ENCODE results near the gene BICC1.

DNA sequence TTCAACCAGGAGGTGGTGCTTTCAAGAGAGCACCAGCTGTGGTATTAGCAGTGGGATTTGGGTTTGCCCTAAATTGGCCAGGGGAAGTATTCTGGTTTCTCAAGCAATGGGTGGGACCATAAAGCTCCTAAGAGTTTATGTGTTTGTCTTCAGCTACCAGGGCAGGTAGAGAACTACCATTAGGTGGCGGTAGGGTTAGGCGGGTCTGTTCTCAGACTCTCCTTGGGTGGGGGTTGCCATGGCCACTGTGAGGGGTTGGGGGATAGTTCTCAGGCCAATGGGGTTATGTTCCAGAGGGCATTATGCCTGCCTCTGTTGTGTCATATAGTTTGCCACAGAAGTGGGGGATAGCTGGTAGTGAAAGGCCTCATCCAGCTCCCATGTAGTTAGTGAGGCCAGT lies 47.7 kb upstream of the BICC1 start:
- TF ChIP-seq, protein P1, sequence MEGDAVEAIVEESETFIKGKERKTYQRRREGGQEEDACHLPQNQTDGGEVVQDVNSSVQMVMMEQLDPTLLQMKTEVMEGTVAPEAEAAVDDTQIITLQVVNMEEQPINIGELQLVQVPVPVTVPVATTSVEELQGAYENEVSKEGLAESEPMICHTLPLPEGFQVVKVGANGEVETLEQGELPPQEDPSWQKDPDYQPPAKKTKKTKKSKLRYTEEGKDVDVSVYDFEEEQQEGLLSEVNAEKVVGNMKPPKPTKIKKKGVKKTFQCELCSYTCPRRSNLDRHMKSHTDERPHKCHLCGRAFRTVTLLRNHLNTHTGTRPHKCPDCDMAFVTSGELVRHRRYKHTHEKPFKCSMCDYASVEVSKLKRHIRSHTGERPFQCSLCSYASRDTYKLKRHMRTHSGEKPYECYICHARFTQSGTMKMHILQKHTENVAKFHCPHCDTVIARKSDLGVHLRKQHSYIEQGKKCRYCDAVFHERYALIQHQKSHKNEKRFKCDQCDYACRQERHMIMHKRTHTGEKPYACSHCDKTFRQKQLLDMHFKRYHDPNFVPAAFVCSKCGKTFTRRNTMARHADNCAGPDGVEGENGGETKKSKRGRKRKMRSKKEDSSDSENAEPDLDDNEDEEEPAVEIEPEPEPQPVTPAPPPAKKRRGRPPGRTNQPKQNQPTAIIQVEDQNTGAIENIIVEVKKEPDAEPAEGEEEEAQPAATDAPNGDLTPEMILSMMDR (CRISPR knock-in tag; IDR thresholded peaks at IDR 0.05), result peak; percentile 28; the same call in 1 of the 2 replicates
- TF ChIP-seq HOXA7 (CRISPR knock-in tag; IDR thresholded peaks at IDR 0.05) (no peak), ZNF263 (CRISPR knock-in tag; IDR thresholded peaks at IDR 0.05) (no peak), ELF1 (CRISPR knock-in tag; IDR thresholded peaks at IDR 0.05) (no peak), EP300 (IDR thresholded peaks at IDR 0.05; ENCODE audit: low read depth in 2 of 2, low read length in 2 of 2) (no peak), EP300 (CRISPR knock-in tag; IDR thresholded peaks at IDR 0.05; ENCODE audit: borderline replicate concordance) (no peak), ETV5 (CRISPR knock-in tag; IDR thresholded peaks at IDR 0.05; ENCODE audit: borderline replicate concordance) (no peak), TCF7L2 (IDR thresholded peaks at IDR 0.05; ENCODE audit: low read depth, low read length) (no peak), NFRKB (IDR thresholded peaks at IDR 0.05) (no peak), TEAD2 (CRISPR knock-in tag; IDR thresholded peaks at IDR 0.05) (no peak)
- TF ChIP-seq, protein P2, sequence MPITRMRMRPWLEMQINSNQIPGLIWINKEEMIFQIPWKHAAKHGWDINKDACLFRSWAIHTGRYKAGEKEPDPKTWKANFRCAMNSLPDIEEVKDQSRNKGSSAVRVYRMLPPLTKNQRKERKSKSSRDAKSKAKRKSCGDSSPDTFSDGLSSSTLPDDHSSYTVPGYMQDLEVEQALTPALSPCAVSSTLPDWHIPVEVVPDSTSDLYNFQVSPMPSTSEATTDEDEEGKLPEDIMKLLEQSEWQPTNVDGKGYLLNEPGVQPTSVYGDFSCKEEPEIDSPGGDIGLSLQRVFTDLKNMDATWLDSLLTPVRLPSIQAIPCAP (CRISPR knock-in tag; IDR thresholded peaks at IDR 0.05; ENCODE audit: low read depth), result no peak
- TF ChIP-seq, protein P3, sequence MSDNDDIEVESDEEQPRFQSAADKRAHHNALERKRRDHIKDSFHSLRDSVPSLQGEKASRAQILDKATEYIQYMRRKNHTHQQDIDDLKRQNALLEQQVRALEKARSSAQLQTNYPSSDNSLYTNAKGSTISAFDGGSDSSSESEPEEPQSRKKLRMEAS (IDR thresholded peaks at IDR 0.05), result no peak
